Stimulated activated CD4-positive, alpha-beta T cell treated with anti-CD3 and anti-CD28 coated beads, Interleukin-15, amount 100 ng/mL, for 1 hour (primary cell): ENCODE measurements around the gene MEA1.
"Not testable (repeated sequence)": the region's sequence is repeated elsewhere in the genome, so short reads cannot be mapped to it uniquely, and the experiment has no call there.

Experiments used
- DNase-seq, 2 donors: peaks; one replicate each; pipeline ENCODE4 v3.0.0-alpha.2; 2020; ENCODE audit warnings: low read depth in 1 of 2, low spot score in 1 of 2

Gene MEA1

GRCh38 chr6:43013843-43014433 is at the start of gene MEA1, which contains the start of gene KLHDC3:
MEA1 (minus strand) TSS chr6:43013946; CDS start chr6:43013813, 133 bp downstream.
KLHDC3 (plus strand) TSS chr6:43014249; CDS start chr6:43017193, 2,944 bp downstream.
- DNase-seq = peak; percentile 96 to 97

GRCh38 chr6:43062818-43063217 is 49.1 kb upstream of the MEA1 start:
- DNase-seq = no peak

GRCh38 chr6:43061861-43062260 is 48.1 kb upstream of the MEA1 start:
- no peak for DNase-seq

GRCh38 chr6:43060755-43061633 is 47.2 kb upstream of the MEA1 start:
- DNase-seq = no peak

GRCh38 chr6:43060034-43060754 is 46.4 kb upstream of the MEA1 start:
- DNase-seq = no peak

- DNase-seq = peak; percentile 90 to 93
Measured at GRCh38 chr6:43059168-43060033, 45.7 kb upstream of the MEA1 start, which contains the start of the genes KLC4 and MRPL2. KLC4 (plus strand) TSS chr6:43059631; CDS start chr6:43061336, 1,705 bp downstream. MRPL2 (minus strand) TSS chr6:43059434; CDS start chr6:43059381, 53 bp downstream.

GRCh38 chr6:43058531-43058930 is 44.8 kb upstream of the MEA1 start:
- no peak for DNase-seq

GRCh38 chr6:43055966-43056365 is 42.2 kb upstream of the MEA1 start:
- DNase-seq = no peak

- DNase-seq = no peak
Measured at GRCh38 chr6:43054206-43054943, 40.6 kb upstream of the MEA1 start.

GRCh38 chr6:43053545-43054205 is 39.9 kb upstream of the MEA1 start, which contains the start of gene CUL7:
CUL7 (minus strand) TSS chr6:43053851; CDS start chr6:43052788, 1,063 bp downstream.
- DNase-seq = peak; percentile 78 to 85

GRCh38 chr6:43052842-43053544 is 39.2 kb upstream of the MEA1 start:
- peak in 1 of 2 donors; percentile 18 for DNase-seq

- DNase-seq = no peak
Measured at GRCh38 chr6:43052225-43052841, 38.6 kb upstream of the MEA1 start.

GRCh38 chr6:43050981-43051380 is 37.2 kb upstream of the MEA1 start:
- DNase-seq = no peak

- no peak for DNase-seq
Measured at GRCh38 chr6:43047998-43048397, 34.3 kb upstream of the MEA1 start.

- DNase-seq = no peak
Measured at GRCh38 chr6:43045371-43045930, 31.7 kb upstream of the MEA1 start.

GRCh38 chr6:43043310-43043709 is 29.6 kb upstream of the MEA1 start:
- no peak for DNase-seq

- not testable (repeated sequence) for DNase-seq
Measured at GRCh38 chr6:43041475-43041874, 27.7 kb upstream of the MEA1 start.
